GM12874 (cell line): ENCODE results near the gene NOTCH3.

Experiments
- TF ChIP-seq, protein P1 (sequence below): IDR thresholded peaks from 2 replicates; pipeline ENCODE4 v1.5.1; 2011; ENCODE audit warnings: low read depth, mild to moderate bottlenecking, control low read depth, low read length, moderate library complexity; ENCODE audit not compliant: insufficient read depth

NOTCH3 gene

GRCh38 chr19:15218501-15218900, 17.7 kb upstream of the NOTCH3 start:
- TF ChIP-seq, protein P1, sequence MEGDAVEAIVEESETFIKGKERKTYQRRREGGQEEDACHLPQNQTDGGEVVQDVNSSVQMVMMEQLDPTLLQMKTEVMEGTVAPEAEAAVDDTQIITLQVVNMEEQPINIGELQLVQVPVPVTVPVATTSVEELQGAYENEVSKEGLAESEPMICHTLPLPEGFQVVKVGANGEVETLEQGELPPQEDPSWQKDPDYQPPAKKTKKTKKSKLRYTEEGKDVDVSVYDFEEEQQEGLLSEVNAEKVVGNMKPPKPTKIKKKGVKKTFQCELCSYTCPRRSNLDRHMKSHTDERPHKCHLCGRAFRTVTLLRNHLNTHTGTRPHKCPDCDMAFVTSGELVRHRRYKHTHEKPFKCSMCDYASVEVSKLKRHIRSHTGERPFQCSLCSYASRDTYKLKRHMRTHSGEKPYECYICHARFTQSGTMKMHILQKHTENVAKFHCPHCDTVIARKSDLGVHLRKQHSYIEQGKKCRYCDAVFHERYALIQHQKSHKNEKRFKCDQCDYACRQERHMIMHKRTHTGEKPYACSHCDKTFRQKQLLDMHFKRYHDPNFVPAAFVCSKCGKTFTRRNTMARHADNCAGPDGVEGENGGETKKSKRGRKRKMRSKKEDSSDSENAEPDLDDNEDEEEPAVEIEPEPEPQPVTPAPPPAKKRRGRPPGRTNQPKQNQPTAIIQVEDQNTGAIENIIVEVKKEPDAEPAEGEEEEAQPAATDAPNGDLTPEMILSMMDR: no peak

- TF ChIP-seq, protein P1: no peak
These were observed 15.6 kb upstream of the NOTCH3 start for GRCh38 chr19:15216363-15216762.

DNA sequence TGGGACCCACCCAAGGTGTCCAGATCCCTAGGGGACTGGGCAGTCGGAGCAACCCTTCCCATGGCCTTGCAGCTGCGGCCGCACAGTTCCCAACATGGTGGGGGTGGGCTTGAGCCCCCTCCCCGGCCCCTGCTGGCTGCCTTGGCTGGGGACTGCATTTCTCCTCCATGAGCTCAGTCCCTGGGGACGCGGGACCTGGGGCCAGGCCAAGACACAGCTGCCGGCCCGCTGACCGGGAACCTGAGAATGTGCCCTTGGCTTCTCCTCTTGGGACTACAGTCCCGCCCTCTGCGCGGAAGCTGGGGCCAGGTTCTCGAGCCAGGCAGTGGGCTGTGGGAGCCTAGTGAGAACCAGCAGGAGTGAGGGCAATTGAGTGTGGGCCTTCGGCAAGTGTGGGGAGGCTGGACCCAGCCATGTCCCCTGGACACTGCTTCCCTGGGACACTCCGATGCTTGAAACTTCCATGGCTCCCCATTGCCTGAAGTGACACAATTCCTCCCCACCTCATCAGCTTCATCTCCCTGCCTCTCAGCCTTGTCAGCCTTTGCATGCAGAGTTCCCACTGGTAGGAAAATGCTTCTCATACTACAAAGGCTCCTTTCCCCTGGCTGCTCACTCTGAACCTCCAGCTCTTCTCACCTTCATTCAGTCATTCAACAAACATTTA, 13.1 kb upstream of the NOTCH3 start:
- TF ChIP-seq, protein P1: no peak

GRCh38 chr19:15212711-15213110, 11.9 kb upstream of the NOTCH3 start:
- TF ChIP-seq, protein P1: no peak

GRCh38 chr19:15210323-15210781, 9.6 kb upstream of the NOTCH3 start:
- TF ChIP-seq, protein P1: no peak

GRCh38 chr19:15201374-15202023, 704 bp upstream of the NOTCH3 start:
- TF ChIP-seq, protein P1: no peak

DNA sequence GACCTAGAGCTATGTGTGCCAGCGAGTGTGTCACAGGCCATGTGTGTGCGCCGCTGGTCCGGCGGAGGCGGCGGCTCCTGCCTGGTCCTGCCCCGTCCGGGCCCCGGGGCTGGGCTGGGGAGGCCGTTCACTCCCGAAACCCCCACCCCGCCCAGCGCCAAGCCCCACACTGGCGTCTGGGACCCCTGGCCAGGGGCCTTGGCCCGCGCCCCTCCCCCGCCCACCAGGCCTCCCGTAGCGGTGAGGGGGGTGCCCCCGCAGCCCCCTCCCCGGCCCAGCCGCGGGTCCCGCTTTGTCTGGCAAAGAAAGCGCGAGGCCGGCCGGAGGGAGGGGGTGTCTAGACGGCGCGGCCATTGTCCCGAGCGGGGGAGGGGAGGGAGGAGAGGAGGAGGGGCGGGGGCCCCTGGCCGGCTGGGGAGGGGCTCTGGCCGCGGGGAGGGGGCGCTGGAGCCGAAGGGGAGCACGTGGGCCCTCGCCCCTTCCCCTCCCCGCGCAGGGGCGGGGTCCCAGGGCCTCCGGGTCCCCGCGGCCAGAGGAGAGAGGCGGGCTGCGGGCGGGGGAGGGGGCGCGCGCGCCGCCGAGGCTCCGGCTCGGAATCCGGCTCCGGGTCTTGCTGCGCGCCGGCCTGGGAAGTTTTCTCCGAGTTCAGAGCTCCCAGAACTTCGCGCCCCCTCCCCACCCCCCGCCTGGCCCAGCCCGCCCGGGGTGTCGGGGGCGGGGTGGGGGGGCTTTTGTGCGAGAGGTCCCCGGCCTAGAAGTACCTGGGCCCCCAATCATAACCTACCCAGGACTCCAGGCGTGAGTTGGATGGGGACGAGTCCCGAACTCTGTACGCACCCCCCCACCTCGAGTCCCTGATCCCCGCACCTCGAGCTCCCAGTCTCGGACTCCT, 888 bp downstream of the NOTCH3 start:
- TF ChIP-seq, protein P1: no peak
